Neutrophil (primary cell): ENCODE data around the gene PREX1.

Experiments
- H3K27ac ChIP-seq: fragments of 200-600 bp; sonication (generic); 2 replicates; pipeline ENCODE4 v1.5.1; 2016; ENCODE audit warnings: mild to moderate bottlenecking, moderate library complexity
- H3K27me3 ChIP-seq: fragments of 200-600 bp; sonication (generic); 2 replicates; pipeline ENCODE4 v1.6.0; 2016; ENCODE audit warnings: mild to moderate bottlenecking
- H3K36me3 ChIP-seq: fragments of 200-600 bp; sonication (generic); 2 replicates; pipeline ENCODE4 v1.5.1; 2017
- H3K4me1 ChIP-seq, 2 experiments: fragments of 200-600 bp in 1 of 2; sonication (generic) in 1 of 2; 1 replicate in 1 of 2; 2 replicates in 1 of 2; pipeline versions ENCODE4 v1.5.1 to v1.6.1; 2013 to 2016; ENCODE audit warnings: low read depth in 1 of 2, low read length in 1 of 2, mild to moderate bottlenecking in 1 of 2, moderate library complexity in 1 of 2; ENCODE audit not compliant: control insufficient read depth in 1 of 2, insufficient read depth in 1 of 2
- H3K4me3 ChIP-seq, 2 experiments: fragments of 200-600 bp in 1 of 2; sonication (generic) in 1 of 2; 1 replicate in 1 of 2; 2 replicates in 1 of 2; pipeline ENCODE4 v1.5.1; 2013 to 2016; ENCODE audit warnings: low read depth in 1 of 2, low read length in 1 of 2, mild to moderate bottlenecking in 1 of 2, moderate library complexity in 1 of 2
- H3K9me3 ChIP-seq: fragments of 200-600 bp; sonication (generic); 2 replicates; pipeline ENCODE4 v1.5.1; 2016
- TF ChIP-seq, protein P1 (sequence below): fragments of 200-600 bp; sonication (generic); IDR thresholded peaks from 2 replicates; pipeline ENCODE4 v1.5.1; 2016; ENCODE audit warnings: antibody characterized with exemption

The PREX1 gene

DNA sequence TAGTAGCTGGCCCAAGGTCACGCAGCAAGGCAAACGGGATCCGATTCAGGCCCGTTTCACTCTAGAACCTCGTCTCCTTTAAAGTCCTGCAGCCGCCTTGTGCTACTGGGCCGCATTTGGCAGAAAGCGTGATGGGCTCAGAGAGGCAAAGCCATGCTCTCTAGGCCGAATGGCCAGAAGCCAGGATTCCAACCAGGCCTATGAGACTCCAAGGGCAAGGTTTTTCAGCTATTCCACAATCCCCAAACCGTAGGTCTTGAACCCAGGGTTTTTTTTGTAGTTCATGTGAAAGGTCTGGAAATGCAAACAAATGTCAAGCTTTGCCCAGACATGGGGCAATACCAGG is 174.1 kb downstream of the PREX1 start:
- H3K27me3 ChIP-seq = no peaks in the 10 kb centered on the region
- no peaks in the 10 kb centered on the region for H3K4me1 ChIP-seq
- no peak overlapping the region for H3K27ac ChIP-seq
- TF ChIP-seq, protein P1, sequence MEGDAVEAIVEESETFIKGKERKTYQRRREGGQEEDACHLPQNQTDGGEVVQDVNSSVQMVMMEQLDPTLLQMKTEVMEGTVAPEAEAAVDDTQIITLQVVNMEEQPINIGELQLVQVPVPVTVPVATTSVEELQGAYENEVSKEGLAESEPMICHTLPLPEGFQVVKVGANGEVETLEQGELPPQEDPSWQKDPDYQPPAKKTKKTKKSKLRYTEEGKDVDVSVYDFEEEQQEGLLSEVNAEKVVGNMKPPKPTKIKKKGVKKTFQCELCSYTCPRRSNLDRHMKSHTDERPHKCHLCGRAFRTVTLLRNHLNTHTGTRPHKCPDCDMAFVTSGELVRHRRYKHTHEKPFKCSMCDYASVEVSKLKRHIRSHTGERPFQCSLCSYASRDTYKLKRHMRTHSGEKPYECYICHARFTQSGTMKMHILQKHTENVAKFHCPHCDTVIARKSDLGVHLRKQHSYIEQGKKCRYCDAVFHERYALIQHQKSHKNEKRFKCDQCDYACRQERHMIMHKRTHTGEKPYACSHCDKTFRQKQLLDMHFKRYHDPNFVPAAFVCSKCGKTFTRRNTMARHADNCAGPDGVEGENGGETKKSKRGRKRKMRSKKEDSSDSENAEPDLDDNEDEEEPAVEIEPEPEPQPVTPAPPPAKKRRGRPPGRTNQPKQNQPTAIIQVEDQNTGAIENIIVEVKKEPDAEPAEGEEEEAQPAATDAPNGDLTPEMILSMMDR = no peak
- peaks cover 16% of the 10 kb centered on the region for H3K9me3 ChIP-seq
- no peak overlapping the region for H3K4me3 ChIP-seq
- H3K36me3 ChIP-seq = peaks cover 100% of the 10 kb centered on the region

DNA sequence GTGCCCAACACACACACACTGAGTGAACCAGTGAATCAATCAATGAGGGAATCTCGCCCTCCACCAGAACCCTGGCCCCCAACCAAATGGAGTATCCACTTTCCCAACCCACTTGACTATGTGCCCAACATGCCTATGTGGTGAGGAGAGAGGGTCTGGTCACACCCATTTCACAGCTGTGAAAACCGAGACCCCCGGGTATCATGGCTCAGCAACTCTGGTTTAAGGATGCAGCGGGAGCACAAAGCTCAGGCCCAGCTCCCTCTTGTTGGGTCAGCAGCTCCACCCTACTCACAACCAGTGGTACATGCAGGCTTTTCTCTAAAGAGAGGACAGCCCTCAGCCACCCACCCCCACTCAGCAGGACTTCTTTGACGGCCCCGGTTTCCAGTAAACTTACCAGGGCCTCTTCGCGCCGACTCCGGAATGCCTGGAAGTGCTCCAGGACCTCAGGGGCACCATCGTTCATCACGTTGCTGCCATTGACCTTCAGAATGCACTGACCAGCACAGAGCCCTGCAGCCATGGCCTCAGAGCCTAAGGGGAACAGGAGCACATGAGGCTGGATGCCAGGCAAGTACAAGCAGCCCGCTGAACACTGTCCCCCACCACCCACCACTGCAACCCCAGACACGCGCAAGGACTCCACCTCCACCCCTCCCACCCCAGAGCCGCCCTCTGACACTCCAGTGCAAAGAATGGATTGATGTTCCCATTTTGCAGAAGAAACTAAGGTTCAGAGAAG is 174.7 kb downstream of the PREX1 start:
- peaks cover 100% of the 10 kb centered on the region for H3K36me3 ChIP-seq
- H3K4me3 ChIP-seq = no peak overlapping the region
- no peak overlapping the region for H3K27ac ChIP-seq
- H3K27me3 ChIP-seq = no peaks in the 10 kb centered on the region
- H3K4me1 ChIP-seq = no peaks in the 10 kb centered on the region
- peaks cover 16% of the 10 kb centered on the region for H3K9me3 ChIP-seq
- TF ChIP-seq, protein P1 = no peak

DNA sequence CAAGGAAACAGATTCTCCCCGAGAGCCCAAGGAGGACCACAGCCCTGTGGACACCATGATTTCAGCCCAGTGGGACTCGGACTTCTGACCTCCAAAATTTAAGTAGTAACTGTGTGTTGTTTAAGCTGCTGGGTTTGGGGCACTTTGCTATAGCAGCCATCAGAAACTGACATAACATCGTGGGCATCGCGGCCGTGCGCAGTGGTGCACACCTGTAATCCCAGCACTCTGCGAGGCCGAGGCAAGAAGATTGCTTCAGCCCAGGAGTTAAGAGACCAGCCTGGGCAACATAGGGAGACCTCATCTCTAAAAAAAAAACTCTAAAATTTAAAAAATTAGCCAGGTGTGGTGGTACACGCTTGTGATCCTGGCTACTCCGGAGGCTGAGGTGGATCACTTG is 175.8 kb downstream of the PREX1 start:
- H3K9me3 ChIP-seq = peaks cover 14% of the 10 kb centered on the region
- peaks cover 100% of the 10 kb centered on the region for H3K36me3 ChIP-seq
- TF ChIP-seq, protein P1 = no peak
- H3K27me3 ChIP-seq = no peaks in the 10 kb centered on the region
- H3K4me1 ChIP-seq = no peaks in the 10 kb centered on the region
- no peak overlapping the region for H3K4me3 ChIP-seq
- no peak overlapping the region for H3K27ac ChIP-seq

DNA sequence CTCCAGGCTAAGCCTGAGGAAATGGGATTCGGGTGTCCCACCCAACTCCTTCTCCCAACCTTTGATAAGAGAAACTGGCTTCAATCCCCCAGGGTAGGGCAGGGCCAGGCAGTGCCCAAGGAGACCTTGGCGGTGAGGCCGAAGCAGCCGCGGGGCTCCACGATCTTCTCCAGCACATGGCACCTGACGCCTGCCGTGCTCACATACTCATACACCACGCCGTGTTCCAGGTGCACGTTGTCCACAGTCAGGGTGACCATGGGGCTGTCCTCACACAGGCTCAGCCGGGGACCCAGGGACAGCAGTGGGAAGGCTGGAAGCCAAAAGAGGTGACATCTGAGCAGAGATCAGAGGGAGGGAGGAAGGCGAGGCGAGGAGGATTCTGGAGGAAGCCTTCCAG is 176.5 kb downstream of the PREX1 start:
- peaks cover 7% of the 10 kb centered on the region for H3K9me3 ChIP-seq
- no peaks in the 10 kb centered on the region for H3K4me1 ChIP-seq
- no peak overlapping the region for H3K27ac ChIP-seq
- H3K36me3 ChIP-seq = peaks cover 100% of the 10 kb centered on the region
- no peak overlapping the region for H3K4me3 ChIP-seq
- H3K27me3 ChIP-seq = no peaks in the 10 kb centered on the region
- TF ChIP-seq, protein P1 = no peak

DNA sequence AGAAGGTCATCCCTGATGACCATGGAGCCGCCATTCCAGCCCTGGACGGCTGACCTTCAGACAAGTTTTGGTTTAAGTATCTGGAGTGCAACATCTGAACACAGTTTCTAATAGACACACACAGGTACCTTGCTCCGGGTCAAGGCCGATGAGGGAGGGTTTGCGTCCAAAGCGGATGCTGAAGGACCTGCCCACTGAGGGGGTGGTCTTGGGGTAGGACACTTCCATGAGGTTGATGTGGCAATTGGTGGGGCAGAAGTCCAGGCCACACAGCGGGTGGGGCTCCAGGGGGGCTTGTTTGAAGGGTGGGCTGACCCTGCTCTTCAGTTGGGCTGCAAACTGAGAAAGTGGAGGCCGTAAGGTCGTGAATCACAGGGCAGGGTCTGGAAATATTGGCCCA is 177.9 kb downstream of the PREX1 start:
- Histone ChIP-seq H3K36me3 (peaks cover 100% of the 10 kb centered on the region), H3K4me3 (no peak overlapping the region), H3K27me3 (no peaks in the 10 kb centered on the region), H3K4me1 (no peaks in the 10 kb centered on the region), H3K9me3 (peaks cover 16% of the 10 kb centered on the region), H3K27ac (no peak overlapping the region)
- TF ChIP-seq, protein P1 = no peak
